Neural progenitor cell (in vitro differentiated cells): ENCODE measurements around the gene COQ9. TPM values are rescaled to one million over a fixed set of nuclear protein-coding genes. Genes with fewer than 3 reads are reported as not detected.
A peak's percentile ranks its signal among the peaks of the same experiment; 100 is the strongest.

Experiments used
- DNase-seq: peaks from one replicate; pipeline ENCODE4 v3.0.0-alpha.2; 2016; ENCODE audit warnings: low spot score
- H2AFZ ChIP-seq: fragments of 200-600 bp; sonication (generic); replicated peaks from 2 replicates; pipeline ENCODE4 v1.6.1; 2016; ENCODE audit warnings: antibody characterized with exemption
- H3F3A ChIP-seq: fragments of 200-600 bp; sonication (generic); 2 replicates; pipeline ENCODE4 v1.6.1; 2016; ENCODE audit warnings: antibody characterized with exemption, low read depth
- H3K27ac ChIP-seq: fragments of 200-600 bp; sonication (generic); 2 replicates; pipeline ENCODE4 v1.5.1; 2016; ENCODE audit warnings: mild to moderate bottlenecking
- H3K27me3 ChIP-seq: fragments of 200-600 bp; sonication (generic); 2 replicates; pipeline ENCODE4 v1.6.1; 2016; ENCODE audit warnings: mild to moderate bottlenecking, moderate library complexity
- H3K36me3 ChIP-seq: fragments of 200-600 bp; sonication (generic); 2 replicates; pipeline ENCODE4 v1.5.1; 2016
- H3K4me1 ChIP-seq: fragments of 200-600 bp; sonication (generic); 2 replicates; pipeline ENCODE4 v1.6.1; 2016; ENCODE audit warnings: mixed run types
- H3K4me2 ChIP-seq: fragments of 200-600 bp; sonication (generic); 2 replicates; pipeline ENCODE4 v1.6.1; 2016
- H3K4me3 ChIP-seq: fragments of 200-600 bp; sonication (generic); 2 replicates; pipeline ENCODE4 v1.5.1; 2016
- H3K79me2 ChIP-seq: fragments of 200-600 bp; sonication (generic); 2 replicates; pipeline ENCODE4 v1.6.1; 2016; ENCODE audit warnings: low read depth
- H3K9ac ChIP-seq: fragments of 200-600 bp; sonication (generic); 2 replicates; pipeline ENCODE4 v1.6.1; 2016
- H3K9me3 ChIP-seq: fragments of 200-600 bp; sonication (generic); 2 replicates; pipeline ENCODE4 v1.5.1; 2016; ENCODE audit warnings: low read depth
- H4K20me1 ChIP-seq: fragments of 200-600 bp; sonication (generic); 2 replicates; pipeline ENCODE4 v1.6.1; 2016; ENCODE audit warnings: low read depth
- H3K27ac Mint-ChIP-seq: 3 replicates; pipeline ENCODE4 v1.8.0; 2021; ENCODE audit warnings: mixed read lengths
- H3K27me3 Mint-ChIP-seq: 2 replicates; pipeline ENCODE4 v1.8.0; 2022; ENCODE audit warnings: low read depth, mild to moderate bottlenecking, inconsistent platforms, moderate library complexity, mixed read lengths; ENCODE audit not compliant: insufficient read depth
- H3K36me3 Mint-ChIP-seq: 3 replicates; pipeline ENCODE4 v1.8.0; 2021; ENCODE audit warnings: mixed read lengths
- H3K4me1 Mint-ChIP-seq: 3 replicates; pipeline ENCODE4 v1.8.0; 2021; ENCODE audit warnings: mixed read lengths
- H3K4me3 Mint-ChIP-seq: 3 replicates; pipeline ENCODE4 v1.8.0; 2021; ENCODE audit warnings: mild to moderate bottlenecking, moderate library complexity, mixed read lengths
- H3K9me3 Mint-ChIP-seq: 3 replicates; pipeline ENCODE4 v1.8.0; 2020; ENCODE audit warnings: mixed read lengths
- EZH2 ChIP-seq: fragments of 200-600 bp; sonication (generic); IDR thresholded peaks from 2 replicates; pipeline ENCODE4 v1.6.1; 2017; ENCODE audit warnings: antibody characterized with exemption, mild to moderate bottlenecking, moderate library complexity
- EZH2phosphoT487 ChIP-seq: fragments of 200-600 bp; sonication (generic); IDR thresholded peaks from 2 replicates; pipeline ENCODE4 v1.6.1; 2017; ENCODE audit warnings: antibody characterized with exemption
- total RNA-seq: library from RNA; depleted of rRNA; stranded (reverse); fragments of >200 nt; gene quantifications from 2 replicates; pipeline ENCODE4 v1.2.3, GENCODE V29; 2015; ENCODE audit warnings: low replicate concordance
- TF ChIP-seq, protein P1 (sequence below): fragments of 200-600 bp; sonication (generic); IDR thresholded peaks from 2 replicates; pipeline ENCODE4 v1.5.1; 2017; ENCODE audit warnings: antibody characterized with exemption, mild to moderate bottlenecking

COQ9 gene
- total RNA-seq, 1 donor from 2014 or later, result 20.3 TPM

DNA sequence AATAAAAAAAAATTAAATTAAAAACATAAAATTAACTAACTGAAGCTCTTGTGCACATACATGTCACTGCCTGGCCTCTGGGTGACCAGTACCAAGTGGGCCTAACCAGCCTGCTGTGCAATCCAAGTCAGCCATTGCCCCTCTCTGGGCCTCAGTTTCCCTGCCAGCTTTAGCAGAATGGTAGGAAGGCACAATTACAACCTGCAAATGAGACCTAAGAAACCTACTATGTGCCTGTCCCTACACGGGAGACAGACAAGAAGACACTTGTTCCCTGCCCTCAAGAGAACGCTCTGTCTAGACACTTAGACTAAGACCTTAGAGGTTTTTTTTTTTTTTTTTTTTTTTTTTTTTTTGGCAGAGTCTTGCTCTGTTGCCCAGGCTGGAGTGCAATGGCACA is 1.8 kb upstream of the COQ9 start:
- no peak for DNase-seq
- Histone ChIP-seq H4K20me1 (no peaks in the 10 kb centered on the region), H3K79me2 (peaks cover 65% of the 10 kb centered on the region), H2AFZ (no peak overlapping the region), H3K4me2 (no peak overlapping the region), H3K36me3 (no peaks in the 10 kb centered on the region), H3K9ac (no peak overlapping the region), H3K27ac (no peak overlapping the region), H3K4me1 (no peaks in the 10 kb centered on the region), H3K9me3 (no peaks in the 10 kb centered on the region), H3K4me3 (no peak overlapping the region), H3F3A (no peaks in the 10 kb centered on the region), H3K27me3 (no peaks in the 10 kb centered on the region)
- no peaks in the 10 kb centered on the region for H3K9me3 Mint-ChIP-seq
- H3K4me3 Mint-ChIP-seq, result peak overlapping the region; percentile 71
- H3K27me3 Mint-ChIP-seq, result peaks cover 2% of the 10 kb centered on the region
- peaks cover 17% of the 10 kb centered on the region for H3K4me1 Mint-ChIP-seq
- H3K36me3 Mint-ChIP-seq, result peaks cover 14% of the 10 kb centered on the region
- no peak overlapping the region for H3K27ac Mint-ChIP-seq
- TF ChIP-seq, protein P1, sequence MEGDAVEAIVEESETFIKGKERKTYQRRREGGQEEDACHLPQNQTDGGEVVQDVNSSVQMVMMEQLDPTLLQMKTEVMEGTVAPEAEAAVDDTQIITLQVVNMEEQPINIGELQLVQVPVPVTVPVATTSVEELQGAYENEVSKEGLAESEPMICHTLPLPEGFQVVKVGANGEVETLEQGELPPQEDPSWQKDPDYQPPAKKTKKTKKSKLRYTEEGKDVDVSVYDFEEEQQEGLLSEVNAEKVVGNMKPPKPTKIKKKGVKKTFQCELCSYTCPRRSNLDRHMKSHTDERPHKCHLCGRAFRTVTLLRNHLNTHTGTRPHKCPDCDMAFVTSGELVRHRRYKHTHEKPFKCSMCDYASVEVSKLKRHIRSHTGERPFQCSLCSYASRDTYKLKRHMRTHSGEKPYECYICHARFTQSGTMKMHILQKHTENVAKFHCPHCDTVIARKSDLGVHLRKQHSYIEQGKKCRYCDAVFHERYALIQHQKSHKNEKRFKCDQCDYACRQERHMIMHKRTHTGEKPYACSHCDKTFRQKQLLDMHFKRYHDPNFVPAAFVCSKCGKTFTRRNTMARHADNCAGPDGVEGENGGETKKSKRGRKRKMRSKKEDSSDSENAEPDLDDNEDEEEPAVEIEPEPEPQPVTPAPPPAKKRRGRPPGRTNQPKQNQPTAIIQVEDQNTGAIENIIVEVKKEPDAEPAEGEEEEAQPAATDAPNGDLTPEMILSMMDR, result no peak
- TF ChIP-seq EZH2phosphoT487 (no peak), EZH2 (no peak)

DNA sequence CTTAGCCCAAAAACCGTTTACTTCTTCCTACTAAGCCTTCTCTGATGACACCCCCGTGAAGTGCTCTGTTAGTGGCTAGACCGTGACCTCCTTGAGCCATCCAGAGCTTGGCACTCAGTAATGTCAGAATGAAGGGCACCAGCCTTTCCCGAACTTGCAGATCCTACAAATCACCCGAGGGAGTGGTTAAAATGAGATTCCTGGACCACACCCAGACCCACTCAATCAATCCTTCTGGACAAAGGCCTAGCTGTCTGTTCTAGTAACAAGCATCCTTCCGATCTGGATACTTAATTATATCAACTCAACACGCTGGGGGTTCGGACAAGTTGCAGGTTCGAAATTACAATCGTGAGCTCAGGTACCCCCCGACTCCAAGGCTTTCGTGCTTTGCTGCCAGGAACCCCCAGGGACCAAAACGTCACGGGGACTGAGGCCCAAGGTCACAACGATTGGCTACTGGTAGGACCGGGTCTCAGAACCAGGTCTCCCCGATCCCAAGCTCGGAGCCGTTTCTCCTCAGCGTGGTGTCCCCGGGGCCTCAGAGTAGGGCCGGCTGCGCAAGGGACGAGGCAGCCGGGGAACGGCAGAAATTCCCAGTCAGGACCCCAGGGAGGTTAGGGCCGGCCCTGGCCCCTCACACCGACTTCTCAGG is 621 bp upstream of the COQ9 start:
- H3K4me1 ChIP-seq, result no peaks in the 10 kb centered on the region
- no peaks in the 10 kb centered on the region for H3K27me3 ChIP-seq
- peak overlapping the region; percentile 80 for H2AFZ ChIP-seq
- Mint-ChIP-seq H3K36me3 (peaks cover 11% of the 10 kb centered on the region), H3K9me3 (no peaks in the 10 kb centered on the region), H3K4me3 (peak overlapping the region; percentile 95), H3K4me1 (peaks cover 17% of the 10 kb centered on the region), H3K27ac (peak overlapping the region; percentile 94), H3K27me3 (peaks cover 2% of the 10 kb centered on the region)
- H3K36me3 ChIP-seq, result no peaks in the 10 kb centered on the region
- no peaks in the 10 kb centered on the region for H3K9me3 ChIP-seq
- H3K4me3 ChIP-seq, result peak overlapping the region; percentile 91
- DNase-seq, result no peak
- H3F3A ChIP-seq, result no peaks in the 10 kb centered on the region
- no peak overlapping the region for H3K27ac ChIP-seq
- H3K4me2 ChIP-seq, result peak overlapping the region; percentile 92
- H4K20me1 ChIP-seq, result no peaks in the 10 kb centered on the region
- H3K9ac ChIP-seq, result peak overlapping the region; percentile 88
- TF ChIP-seq EZH2phosphoT487, result no peak
- peaks cover 56% of the 10 kb centered on the region for H3K79me2 ChIP-seq

DNA sequence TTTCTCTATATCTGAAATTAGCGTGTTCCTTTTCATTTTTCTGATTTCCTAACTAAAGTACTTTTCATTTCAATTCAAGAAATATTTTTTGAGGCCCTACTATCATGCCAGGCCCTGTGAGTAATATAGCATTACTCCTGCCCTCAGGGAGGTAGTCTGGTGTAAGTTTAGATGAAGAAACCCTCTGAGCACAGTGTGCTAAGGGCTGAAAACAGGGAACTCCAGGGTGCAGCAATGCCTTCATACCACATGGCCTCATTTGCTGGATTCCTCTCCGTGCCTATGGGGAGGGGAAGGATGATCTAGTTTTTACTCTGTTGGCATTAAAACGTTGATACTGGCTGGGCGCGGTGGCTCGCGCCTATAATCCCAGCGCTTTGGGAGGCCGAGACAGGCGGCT is 4.7 kb downstream of the COQ9 start:
- Mint-ChIP-seq H3K27me3 (peaks cover 2% of the 10 kb centered on the region), H3K36me3 (peaks cover 20% of the 10 kb centered on the region), H3K9me3 (no peaks in the 10 kb centered on the region), H3K4me1 (peaks cover 8% of the 10 kb centered on the region), H3K27ac (no peak overlapping the region), H3K4me3 (no peak overlapping the region)
- Histone ChIP-seq H2AFZ (no peak overlapping the region), H3K9me3 (no peaks in the 10 kb centered on the region), H3K4me3 (no peak overlapping the region), H3K9ac (no peak overlapping the region), H4K20me1 (peaks cover 3% of the 10 kb centered on the region), H3K4me2 (no peak overlapping the region), H3K36me3 (no peaks in the 10 kb centered on the region), H3F3A (no peaks in the 10 kb centered on the region), H3K79me2 (peaks cover 4% of the 10 kb centered on the region), H3K27ac (no peak overlapping the region), H3K27me3 (no peaks in the 10 kb centered on the region), H3K4me1 (no peaks in the 10 kb centered on the region)
- no peak for TF ChIP-seq EZH2
- TF ChIP-seq EZH2phosphoT487, result no peak
- TF ChIP-seq, protein P1, result no peak
- no peak for DNase-seq

DNA sequence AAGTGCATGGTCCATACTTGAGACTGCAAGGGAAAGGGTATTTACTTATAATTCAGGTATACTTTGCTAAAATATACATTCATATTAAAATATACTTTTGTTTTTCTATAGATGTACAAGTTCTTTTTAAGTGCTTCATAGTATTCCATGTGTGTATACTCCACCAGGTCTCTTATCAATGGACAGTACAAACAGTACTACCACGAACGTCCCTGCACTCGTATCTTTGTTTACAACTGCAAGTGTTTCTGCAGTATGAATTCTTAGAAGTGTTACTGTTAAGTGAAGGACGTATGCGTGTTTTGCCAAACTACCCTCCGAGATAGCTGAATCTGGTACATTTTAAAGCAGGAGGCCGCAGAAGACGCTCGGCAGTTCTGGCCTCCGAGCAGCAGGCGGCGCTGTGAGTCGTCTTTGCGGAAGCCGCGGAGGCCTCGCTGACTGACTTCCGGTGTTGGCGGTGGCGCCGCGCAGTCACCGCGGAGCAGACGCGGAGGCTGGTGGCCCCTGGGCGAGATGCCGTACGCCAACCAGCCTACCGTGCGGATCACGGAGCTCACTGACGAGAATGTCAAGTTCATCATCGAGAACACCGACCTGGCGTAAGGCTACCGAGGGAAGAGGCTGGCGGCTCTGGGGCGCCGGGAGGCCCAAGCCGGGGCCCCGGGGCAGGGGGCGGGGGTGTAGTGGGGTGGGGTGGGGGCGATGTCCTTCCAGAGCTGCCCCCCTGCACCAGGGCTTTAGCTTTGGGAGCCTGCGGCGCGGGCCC is 15.1 kb downstream of the COQ9 start, which contains the start of gene POLR2C:
TSS of gene POLR2C (plus strand) at position 471 of the 769 bp plus-strand sequence. CDS start at position 517, 46 bp downstream.
- no peaks in the 10 kb centered on the region for H3K27me3 Mint-ChIP-seq
- Histone ChIP-seq H3K36me3 (no peaks in the 10 kb centered on the region), H3K4me2 (peak within 1 kb of the TSS; percentile 90), H3F3A (peaks cover 3% of the 10 kb centered on the region), H2AFZ (no peak within 1 kb of the TSS), H3K27ac (no peak within 1 kb of the TSS), H3K79me2 (peaks cover 27% of the 10 kb centered on the region), H3K9ac (peak within 1 kb of the TSS; percentile 89), H3K4me1 (peaks cover 6% of the 10 kb centered on the region), H4K20me1 (peaks cover 4% of the 10 kb centered on the region), H3K27me3 (no peaks in the 10 kb centered on the region), H3K9me3 (no peaks in the 10 kb centered on the region), H3K4me3 (peak within 1 kb of the TSS; percentile 79)
- H3K9me3 Mint-ChIP-seq, result no peaks in the 10 kb centered on the region
- TF ChIP-seq, protein P1, result peak; percentile 90
- TF ChIP-seq EZH2phosphoT487 (no peak), EZH2 (no peak)
- peak; percentile 92 for DNase-seq
- H3K4me3 Mint-ChIP-seq, result peak within 1 kb of the TSS; percentile 100
- H3K36me3 Mint-ChIP-seq, result peaks cover 19% of the 10 kb centered on the region
- peaks cover 12% of the 10 kb centered on the region for H3K4me1 Mint-ChIP-seq
- H3K27ac Mint-ChIP-seq, result peak within 1 kb of the TSS; percentile 97
